ENCODE data around the gene ZBTB20.

ZBTB20 gene

DNA sequence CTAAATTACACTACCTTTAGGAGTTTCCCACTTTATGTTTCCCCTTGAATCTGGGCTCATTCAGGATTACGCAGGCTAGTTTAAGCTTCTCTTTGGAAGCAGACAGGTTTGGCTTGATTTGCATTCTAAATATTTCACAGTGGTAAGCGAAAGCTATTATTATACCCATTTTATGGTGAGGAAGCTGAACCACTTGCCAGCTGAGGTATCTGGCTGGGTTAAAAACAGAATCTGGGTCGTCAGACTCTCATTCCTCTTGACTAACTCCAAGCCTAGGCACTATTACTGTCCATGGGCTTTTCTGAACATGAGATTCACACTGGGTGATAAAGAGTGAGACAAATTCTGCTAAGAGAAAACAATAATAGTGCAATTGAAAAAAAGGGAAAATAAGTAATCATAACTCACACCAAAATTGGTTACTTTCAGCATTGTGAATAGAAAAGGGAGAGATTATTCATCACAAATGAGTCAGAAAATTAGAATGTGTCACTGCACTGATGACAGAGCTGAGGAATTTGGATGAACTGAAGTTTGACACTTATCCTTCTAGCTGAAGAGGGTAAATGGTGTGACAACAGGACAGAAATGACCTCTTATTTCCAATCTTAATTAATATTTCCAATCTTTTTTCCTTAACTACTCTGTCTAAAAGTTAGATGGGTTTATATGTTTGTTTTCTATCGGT, 642.0 kb downstream of the ZBTB20 start:
- DNase-seq = no peak

DNA sequence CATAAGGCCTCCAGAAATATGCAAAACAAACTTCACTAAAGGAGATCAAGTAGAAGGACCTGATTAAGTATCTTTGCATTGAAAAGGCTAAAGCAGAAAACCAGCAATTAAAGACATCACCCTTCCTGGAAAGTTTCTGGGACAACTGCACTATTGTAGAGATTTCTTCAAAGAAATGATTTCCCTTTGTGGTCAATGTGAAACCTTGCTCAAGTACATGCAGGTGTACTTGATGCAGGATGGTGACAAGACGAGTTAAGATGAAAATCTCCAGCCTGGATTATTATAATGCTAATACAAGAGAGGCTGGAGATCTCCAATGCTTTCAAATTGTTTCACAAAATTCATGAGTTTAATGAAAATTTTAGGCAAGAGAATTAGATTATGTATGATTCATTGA, 644.9 kb downstream of the ZBTB20 start:
- DNase-seq = no peak

DNA sequence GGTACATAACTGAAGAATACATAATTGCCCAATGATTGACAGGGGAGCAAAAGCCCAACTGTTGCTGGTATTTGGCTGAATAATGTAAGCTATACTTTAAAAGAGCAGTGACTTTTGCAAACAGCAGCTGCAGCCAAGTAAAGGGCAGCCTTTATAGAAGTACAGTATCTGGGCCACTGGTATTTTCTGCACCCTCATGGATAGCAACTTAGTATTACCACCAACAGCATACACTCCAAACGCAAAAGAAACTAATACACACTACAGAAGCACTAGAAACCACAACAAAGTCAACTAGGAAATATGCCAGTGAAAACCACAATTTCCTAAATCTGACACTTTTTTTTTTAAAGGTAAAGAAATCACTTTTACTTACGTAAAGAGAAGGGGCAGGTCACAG, 647.1 kb downstream of the ZBTB20 start:
- no peak for DNase-seq

DNA sequence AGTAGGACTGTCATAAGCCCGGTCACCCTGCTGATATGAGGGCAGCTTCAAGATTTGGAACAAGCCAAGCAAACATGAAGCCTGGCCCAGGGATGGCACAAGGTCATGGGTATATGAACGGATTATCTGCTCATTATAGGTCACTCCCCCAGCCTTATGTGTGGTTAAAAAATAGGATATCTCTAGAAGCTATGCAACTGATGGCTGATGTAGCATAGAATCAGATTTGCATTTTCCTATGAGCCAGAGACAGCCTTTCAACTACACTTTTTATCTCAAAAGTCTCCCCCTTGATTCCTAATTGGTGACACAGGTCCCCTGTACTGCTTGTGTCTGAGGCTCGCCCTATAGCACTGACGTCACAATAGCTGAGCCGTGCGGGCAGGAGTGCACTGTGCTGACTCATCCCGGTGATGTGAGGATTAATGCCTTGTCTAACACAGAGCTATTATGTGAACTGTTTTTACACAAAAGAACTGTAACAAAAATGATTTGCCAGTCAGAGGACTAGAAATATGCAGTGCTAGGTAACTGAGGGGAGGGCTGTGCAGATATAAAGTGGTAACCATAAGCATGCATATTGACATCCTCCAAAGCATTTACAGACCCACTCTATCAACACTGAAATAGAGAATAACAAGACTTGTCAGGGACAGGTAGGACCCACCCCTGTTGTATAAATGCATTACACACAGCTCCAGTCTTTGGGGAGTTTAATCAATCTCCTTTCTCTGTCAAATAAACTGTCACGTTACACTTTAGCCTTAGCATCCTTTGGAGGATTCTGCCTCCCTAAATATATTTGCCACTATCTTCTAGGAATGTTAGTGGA, 648.3 kb downstream of the ZBTB20 start:
- DNase-seq = no peak

DNA sequence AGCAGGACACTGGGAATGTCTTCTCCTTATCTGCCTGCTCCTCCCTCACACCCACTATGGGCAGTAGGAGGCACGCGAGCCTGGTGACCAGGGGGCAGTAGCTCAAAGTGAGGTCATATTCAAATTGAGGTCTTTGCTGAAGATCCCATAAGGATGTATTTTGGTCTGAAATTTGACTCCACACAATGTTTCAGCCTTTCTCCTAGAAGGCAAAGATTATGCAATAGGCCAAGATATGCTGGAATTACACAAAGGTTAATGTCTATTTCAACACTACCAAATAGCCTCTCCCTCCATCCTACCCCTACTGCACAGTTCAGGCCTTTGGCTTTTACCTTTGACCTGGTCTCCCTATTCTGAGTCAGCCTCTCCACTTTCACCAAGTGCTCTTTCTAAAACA, 650.2 kb downstream of the ZBTB20 start:
- DNase-seq = no peak

DNA sequence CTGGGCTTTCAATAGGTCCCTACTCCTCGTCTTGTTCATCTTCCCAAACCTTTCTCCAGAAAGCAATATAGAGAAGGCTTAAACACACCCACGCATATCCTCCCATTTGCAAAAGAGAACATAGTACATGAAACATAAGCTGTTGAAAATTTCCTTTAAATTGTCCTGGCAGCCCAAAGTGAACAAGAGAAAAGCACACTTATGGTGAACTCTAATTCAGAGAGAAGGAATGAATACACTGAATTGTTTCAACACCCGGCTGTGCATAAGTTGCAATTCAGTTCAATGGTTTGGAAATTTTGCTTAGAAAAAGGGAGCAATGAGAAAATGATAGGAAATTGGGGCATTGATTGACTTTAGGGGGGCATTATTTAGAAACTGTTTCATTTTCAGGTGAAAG, 650.6 kb downstream of the ZBTB20 start:
- no peak for DNase-seq

DNA sequence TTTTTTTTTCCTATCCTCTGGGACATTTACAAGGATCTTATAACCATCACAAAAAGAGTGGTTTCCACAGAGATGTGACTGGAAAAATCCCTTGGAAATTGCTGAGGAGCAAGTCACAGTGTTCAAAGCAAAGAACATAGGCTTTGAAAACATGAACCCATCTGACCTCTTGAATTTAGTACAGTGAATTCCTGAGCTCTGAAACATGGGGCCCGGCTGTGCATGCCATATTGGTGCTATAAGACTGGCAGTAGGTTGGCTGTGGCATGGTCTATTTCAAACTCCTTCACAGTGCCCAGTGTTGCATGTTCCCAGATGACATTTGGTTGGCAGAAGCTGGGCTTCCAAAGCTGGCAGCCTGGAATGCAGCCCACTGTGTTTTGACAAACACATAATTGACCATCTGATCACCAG, 651.1 kb downstream of the ZBTB20 start:
- DNase-seq = no peak

DNA sequence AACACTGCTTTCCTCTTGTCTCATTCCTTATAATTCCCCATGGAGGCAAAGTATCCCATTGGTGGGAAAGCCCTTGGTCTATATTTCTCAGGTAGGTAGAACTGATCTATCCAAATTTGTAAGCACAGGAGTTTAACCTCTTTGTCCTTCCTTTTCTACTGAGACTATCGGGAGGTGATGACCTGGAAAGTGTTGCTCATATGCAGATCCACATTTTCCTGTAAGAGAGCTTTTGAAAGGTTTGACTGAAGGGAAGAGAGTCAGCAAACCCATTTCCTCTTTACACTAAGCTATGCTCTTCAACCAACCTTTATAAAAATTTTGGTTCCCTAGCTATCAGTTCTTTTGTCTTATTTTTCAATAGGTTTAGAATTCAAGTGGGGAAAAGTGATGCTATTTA, 652.6 kb downstream of the ZBTB20 start:
- no peak for DNase-seq

DNA sequence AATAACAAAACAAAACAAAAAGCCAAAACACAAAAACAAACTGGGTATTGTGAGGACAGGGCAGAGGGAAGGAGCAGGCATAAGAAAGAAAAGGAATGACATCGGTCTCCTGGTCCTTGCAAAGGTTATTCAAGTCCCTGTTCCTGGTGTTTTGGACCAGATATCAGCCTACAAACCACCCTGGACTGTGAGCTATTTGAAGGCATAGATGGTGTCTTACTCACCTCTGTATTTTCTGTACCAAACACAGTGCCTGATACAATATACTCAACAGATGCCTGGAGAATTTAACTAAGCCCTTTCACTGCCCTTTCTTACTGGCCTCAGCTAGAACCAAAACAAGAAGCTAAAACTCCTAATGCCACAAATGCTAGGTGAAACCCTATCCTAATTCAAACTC, 656.3 kb downstream of the ZBTB20 start:
- DNase-seq = no peak

DNA sequence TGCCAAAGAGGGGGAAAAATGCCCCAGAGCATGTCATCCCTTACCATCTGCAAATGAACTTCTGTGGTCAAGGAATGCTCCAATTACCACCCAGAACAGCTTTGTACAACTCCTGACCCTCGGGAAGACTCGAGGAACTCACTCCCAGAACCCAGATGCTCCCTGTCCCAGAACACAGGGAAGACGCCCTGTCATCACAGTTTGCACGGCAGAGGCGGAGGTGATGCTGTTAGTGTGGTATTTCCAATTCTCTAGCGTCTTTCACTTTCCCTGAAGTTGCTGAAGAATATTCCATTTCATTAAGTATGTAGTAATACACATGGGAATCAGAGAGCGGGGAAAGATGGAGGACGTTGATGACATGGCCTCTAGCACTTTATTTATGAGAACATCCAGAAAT, 659.6 kb downstream of the ZBTB20 start:
- no peak for DNase-seq

DNA sequence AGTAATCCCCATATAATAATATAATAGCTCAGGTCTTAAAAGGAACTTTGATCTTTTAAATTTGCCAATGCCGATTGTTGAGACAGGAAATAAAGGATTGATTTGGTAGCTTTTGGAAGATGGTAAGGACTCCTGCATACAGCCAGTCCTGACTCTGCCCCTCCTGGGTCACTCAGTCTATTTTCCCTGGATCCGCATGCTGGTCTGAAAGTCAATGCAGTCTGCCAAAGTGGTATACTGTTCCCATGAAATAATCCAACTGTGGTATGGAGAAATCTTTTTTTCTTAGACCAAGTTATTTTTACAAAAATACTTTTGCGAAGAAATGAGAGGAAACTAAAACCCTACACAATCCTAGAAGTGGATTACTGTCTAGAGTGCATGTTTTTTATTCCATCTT, 662.2 kb downstream of the ZBTB20 start:
- DNase-seq = no peak

DNA sequence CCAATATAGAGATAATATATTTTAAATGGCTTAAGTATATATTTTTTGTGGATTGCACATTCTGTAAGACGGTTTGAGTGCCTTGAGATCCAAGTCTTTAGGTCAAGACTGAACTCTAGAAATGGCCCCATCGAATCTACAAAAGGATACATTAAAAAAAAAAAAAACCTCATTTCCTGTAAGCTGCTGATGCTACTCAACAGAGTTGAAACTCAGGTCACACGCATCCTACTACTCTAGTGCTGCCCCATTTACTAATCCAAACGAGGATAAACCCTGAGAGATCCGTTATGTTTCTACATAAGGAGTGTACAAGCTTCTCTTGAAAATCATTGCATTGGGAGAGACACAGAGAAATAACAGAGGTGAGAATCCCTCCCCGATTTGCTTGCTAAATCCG, 666.0 kb downstream of the ZBTB20 start:
- DNase-seq = no peak

DNA sequence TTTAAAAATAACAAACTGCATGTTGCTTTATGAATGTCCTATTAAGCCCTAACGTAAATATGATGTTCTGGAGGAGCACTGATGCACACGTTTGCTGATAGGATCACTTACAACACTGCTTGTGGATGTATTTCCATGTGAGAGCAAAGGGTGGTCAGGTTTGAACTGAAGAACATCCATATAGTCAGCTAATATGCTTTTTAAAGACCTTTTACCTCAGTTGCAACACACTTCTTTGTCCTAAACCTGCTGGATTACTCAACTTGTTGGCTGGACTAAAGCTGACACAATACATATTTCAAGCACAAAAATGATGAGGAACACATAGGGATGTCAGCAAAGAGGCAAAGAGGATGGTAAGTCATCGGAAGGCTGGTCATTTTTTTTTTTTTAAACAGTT, 666.6 kb downstream of the ZBTB20 start:
- no peak for DNase-seq

DNA sequence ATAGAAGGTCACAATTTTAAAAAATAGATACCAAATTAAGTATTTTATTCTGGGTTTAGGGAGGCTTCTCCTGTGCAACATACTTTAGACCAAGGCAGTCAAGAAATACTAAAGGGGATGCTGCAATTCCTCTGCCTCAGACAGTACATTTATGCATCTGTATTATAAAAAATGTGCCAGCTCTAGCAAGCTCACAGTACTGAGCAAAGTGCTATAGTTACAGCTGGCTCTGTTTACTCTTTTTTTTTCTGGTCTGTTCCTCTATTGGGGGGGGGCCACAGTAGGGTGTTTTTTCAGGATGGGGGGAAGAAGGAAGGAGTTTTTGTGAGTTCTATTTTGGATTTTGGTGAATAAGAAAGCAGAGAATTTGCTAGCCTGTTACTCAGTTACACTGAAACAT, 668.3 kb downstream of the ZBTB20 start:
- DNase-seq = no peak

DNA sequence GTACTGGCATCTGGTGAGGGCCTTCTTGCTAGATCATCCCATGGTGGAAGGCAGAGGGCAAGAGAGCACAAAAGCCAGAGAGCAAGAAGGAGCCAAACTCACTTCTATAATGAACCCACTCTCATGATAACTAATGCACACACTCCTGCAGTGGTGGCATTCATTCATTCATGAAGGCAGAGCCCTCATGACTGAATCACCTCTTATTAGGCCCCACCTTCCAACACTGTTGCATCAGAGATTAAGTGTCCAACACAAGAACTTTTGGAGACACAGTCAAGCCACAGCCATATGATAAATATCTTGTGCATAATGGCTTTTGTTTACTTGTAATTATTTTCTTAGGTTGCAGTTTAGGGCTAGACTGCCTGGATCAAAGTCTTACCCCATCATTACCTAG, 670.6 kb downstream of the ZBTB20 start:
- no peak for DNase-seq

DNA sequence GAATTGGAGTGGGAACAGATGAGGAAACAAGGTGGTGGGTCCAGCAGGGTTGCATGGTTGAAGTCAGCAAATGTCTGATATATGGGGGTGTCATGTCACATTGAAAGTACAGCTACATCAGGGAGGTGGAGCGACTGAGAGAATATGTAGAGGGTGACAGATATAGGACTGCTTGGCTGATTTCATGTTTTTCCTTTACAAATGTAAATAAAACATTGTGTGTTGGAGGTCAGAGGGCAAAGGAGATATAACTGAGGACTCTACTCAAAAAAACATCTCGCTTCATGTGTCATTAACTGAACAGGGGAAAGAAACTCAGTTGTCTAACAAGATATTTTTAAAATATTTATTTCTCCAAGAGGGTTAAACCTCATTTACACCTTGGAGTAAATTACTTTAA, 675.6 kb downstream of the ZBTB20 start:
- DNase-seq = no peak

DNA sequence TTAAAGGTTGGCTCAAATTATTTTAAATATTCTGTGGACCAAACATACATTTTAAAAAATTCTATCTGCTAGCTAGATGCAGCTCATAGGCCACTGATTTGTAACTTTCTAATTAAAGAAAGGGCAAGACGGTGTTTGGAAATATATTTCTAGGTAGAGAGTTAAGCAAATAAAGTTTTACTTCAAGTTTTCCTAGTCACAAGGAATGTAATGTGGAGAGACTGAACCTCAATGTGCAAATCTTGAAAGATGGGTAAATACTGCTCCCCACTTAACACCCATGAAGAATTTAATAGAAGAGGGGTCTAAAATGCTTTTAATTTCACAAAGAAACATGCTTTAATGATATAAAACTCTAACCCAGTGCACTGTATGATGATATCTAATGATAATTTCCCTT, 678.0 kb downstream of the ZBTB20 start:
- DNase-seq = no peak

DNA sequence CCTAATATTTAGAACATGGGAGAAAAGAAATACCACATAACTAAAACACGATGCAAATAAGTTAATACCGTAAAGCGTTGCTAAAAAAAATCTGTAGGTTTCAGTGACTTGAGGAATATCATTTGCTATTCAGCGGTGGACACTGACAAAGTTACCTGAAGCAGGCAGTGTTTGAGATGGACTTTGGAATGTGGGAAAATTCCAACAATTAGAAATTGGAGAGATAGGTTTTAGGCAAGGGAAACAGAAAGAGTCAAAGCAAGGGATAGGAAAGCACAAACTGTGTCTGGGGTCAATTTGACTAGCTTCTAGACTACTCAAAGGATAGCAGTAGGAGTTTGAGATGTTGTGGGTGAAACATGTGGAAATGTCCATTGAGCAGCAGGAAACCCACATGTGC, 680.3 kb downstream of the ZBTB20 start:
- no peak for DNase-seq

DNA sequence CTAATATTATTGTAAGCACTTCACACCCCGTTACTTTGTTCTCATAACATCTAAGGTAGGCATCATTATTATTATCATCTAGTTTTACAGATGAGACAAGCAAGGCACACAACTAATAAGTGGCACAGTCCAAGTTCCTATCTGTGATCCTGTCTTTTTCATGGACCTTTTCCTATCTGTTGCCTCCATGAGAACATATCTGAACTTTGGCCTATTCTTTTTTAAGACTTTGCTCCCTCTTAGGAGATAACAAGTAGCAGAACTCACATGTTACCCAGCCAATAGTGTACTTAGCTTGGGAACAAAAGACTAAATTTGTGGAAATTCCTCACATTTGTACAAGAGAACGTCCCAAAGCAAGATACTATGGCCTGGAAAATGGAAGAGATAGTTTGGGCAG, 680.8 kb downstream of the ZBTB20 start:
- DNase-seq = no peak

DNA sequence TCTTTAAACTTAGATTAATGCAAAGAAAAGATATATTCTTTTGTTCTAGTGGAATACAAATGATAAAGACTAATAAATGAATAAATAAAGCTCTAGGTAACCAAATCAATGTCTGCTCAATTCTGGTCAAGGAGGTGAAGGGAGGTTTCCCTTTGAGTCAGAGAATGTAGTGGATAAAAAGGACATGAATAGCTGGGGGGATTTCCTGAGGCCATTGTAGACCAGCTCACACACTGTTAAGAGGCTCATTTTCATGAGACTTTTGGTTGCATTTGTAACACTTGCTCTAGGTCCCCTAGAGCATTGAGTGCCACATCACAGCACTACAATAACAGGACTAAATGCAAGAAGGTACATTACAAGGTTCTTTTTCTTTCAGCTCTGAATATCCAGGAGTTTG, 682.5 kb downstream of the ZBTB20 start:
- no peak for DNase-seq

DNA sequence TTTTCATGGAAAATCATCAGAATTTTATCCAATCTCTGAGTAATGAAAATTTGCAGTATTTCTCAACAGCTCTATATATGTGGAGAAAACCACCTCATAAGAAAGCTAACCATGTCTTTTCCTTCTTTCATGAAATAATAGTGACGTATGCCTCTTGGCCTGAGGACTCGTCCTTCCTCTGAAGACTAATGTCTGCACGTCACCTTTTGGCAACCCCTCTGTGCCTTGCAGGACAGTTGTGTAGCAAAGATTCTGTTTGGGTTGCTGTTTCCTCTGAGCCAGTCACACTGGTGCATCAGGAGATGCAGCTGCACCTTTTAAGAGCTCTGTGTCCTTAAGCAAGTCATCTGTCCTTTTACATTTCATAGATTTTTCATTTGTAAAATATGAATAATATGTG, 684.3 kb downstream of the ZBTB20 start:
- no peak for DNase-seq

DNA sequence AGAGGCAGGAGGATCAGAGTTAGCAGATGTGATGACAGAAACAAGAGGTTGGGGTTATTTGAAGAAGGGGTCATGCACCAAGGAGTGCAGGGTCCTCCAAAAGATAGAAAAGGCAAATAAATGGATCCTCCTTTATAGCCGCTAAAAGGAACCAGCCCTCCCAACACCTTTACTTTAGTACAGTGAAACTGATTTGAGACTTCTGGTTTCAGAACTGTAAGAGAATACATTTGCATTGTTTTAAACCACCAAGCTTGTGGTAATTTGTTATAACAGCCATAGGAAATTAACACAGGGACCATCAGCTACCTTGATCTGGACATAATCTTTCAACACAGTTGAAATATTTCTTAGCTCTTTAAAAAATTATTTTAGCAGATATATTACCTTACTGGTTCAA, 686.6 kb downstream of the ZBTB20 start:
- DNase-seq = no peak

DNA sequence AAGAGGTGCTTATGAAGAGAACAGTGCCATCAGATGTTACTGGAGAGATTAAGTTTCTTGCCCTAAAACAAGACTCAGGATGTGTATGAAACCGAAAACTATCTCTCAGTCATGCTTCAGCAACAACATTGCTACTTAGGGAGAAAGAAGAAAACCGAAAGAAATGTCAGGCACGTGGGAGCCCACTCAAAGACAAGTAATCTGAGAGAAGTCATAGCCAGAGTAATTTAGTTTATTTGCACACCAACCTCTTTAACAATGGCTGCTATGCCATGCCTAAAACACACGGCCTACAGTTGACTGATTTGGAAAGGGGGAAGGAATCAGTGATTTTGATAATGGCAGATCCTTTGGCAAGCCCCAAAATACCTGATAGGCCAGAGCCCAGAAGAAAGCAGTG, 690.3 kb downstream of the ZBTB20 start:
- DNase-seq = no peak

DNA sequence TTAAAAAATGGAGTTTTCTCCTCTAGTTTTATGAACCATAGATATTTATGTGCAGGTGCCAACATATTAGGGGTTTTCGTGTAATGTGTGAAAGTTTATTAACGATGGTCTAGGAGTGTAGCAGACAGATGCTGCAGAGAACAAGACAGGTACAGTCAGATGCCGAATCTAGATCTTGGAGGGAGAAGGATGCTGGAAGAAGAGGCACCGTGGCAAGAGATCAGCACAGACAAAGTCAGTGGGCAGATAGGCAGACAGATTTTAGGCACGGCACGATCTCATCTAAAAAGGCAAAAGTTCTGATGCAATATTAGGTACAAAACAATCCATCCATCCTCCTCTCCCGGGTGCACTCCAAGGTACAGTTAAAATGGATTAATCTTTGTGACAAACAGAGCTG, 691.7 kb downstream of the ZBTB20 start:
- no peak for DNase-seq

Data from stimulated activated CD4-positive, alpha-beta T cell treated with anti-CD3 and anti-CD28 coated beads, Interleukin-1b, Interleukin-23, amount 100 ng/mL, for 48 hours (primary cell).